PFSK-1 (cell line): ENCODE data around the gene HS3ST4.

ENCODE experiments used
- FOXP2 ChIP-seq: optimal IDR thresholded peaks from 2 replicates; pipeline ENCODE3; 2011; ENCODE audit warnings: borderline replicate concordance, control low read depth, inconsistent platforms; ENCODE audit not compliant: insufficient read depth; ENCODE audit errors: extremely low read length, extremely low read depth
- POLR2AphosphoS5 ChIP-seq: IDR thresholded peaks from 2 replicates; pipeline ENCODE4 v1.6.1; 2012; ENCODE audit warnings: low read depth, mild to moderate bottlenecking, control low read depth, low read length, moderate library complexity
- SIN3A ChIP-seq: IDR thresholded peaks from 2 replicates; pipeline ENCODE4 v1.6.1; 2012; ENCODE audit warnings: mild to moderate bottlenecking, low read length, moderate library complexity, borderline replicate concordance; ENCODE audit not compliant: insufficient read depth
- TAF1 ChIP-seq: IDR thresholded peaks from 2 replicates; pipeline ENCODE4 v1.6.1; 2012; ENCODE audit warnings: low read length, control low read depth, borderline replicate concordance; ENCODE audit not compliant: insufficient read depth
- TF ChIP-seq, protein P1 (sequence below), 2 experiments: IDR thresholded peaks; 2 replicates each; pipeline versions ENCODE4 v1.6.1 to v1.8.0; 2011 to 2012; ENCODE audit warnings: low read depth in 2 of 2, low read length in 2 of 2, control low read depth in 1 of 2, inconsistent platforms in 1 of 2, mild to moderate bottlenecking in 1 of 2, moderate library complexity in 1 of 2; ENCODE audit not compliant: insufficient read depth in 1 of 2

HS3ST4 gene

DNA sequence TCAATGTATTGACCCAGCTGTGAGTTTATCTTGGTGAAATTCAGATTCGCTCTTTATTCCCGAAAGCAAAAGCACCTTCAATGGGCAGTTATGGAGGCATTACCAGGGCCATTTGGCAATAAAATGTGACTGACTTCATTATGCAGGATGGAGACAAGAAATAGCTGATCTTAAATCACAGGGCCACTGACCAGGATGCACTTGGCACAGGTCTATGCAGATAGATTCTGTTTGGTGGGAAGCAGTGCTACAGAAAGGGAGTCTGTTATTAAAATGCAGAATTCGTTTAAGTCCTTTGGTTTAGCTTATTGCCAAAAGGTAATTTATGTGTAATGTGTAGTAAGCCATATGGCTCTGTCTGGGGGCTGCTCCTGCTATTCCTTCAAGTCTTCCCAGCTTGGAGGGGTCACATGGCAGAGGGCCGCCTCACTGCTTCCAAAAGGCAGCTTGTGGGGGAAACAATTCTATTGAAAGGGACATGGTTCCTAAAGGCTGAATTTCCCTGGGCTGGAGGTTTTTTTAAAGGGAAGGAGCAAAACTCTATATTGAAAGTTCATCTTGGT lies 239.8 kb downstream of the HS3ST4 start:
- TF ChIP-seq FOXP2 = no peak
- no peak for TF ChIP-seq POLR2AphosphoS5
- TF ChIP-seq SIN3A = no peak
- TF ChIP-seq, protein P1, sequence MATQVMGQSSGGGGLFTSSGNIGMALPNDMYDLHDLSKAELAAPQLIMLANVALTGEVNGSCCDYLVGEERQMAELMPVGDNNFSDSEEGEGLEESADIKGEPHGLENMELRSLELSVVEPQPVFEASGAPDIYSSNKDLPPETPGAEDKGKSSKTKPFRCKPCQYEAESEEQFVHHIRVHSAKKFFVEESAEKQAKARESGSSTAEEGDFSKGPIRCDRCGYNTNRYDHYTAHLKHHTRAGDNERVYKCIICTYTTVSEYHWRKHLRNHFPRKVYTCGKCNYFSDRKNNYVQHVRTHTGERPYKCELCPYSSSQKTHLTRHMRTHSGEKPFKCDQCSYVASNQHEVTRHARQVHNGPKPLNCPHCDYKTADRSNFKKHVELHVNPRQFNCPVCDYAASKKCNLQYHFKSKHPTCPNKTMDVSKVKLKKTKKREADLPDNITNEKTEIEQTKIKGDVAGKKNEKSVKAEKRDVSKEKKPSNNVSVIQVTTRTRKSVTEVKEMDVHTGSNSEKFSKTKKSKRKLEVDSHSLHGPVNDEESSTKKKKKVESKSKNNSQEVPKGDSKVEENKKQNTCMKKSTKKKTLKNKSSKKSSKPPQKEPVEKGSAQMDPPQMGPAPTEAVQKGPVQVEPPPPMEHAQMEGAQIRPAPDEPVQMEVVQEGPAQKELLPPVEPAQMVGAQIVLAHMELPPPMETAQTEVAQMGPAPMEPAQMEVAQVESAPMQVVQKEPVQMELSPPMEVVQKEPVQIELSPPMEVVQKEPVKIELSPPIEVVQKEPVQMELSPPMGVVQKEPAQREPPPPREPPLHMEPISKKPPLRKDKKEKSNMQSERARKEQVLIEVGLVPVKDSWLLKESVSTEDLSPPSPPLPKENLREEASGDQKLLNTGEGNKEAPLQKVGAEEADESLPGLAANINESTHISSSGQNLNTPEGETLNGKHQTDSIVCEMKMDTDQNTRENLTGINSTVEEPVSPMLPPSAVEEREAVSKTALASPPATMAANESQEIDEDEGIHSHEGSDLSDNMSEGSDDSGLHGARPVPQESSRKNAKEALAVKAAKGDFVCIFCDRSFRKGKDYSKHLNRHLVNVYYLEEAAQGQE (IDR thresholded peaks at IDR 0.05; ENCODE audit: insufficient read depth in 1 of 2, low read depth in 2 of 2, low read length in 2 of 2) = no peak
- TF ChIP-seq TAF1 = no peak

- TF ChIP-seq SIN3A = no peak
- TF ChIP-seq FOXP2 = no peak
Measured at GRCh38 chr16:25941800-25942499, 250.2 kb downstream of the HS3ST4 start.

DNA sequence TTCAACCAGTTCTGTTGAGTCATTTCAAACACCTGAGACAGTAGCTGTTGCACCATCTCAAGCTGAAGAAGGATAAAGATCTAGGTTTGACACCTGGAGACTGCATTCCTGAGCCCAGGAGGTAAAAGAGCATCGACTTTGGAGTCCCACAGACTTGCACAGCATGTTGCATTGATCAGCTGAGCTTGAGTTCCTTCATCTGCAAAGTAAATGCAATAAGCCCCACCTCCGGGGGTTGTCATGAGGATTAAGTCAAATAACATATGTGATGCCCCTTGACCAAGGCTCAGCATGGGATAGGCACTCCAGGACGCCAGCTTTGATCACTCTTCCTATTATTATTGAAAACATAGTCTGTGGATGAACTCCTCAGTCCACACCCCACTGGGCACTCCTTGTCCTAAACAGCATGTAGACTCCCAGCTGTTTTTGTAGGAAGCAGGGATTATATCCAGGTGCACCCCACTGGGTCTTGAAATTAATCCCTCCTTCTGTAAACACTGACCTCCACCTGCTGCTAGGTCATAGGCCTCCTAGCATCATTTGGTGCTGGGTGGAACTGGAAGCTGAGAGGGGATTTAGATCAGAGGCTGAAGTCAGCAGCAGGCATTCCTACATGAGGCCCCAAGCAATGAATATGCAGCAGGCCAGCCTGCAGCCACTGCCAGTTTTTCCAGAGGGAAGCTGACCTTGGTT lies 259.0 kb downstream of the HS3ST4 start:
- TF ChIP-seq, protein P1 (IDR thresholded peaks at IDR 0.05; ENCODE audit: insufficient read depth in 1 of 2, low read depth in 2 of 2, low read length in 2 of 2) = no peak
- TF ChIP-seq SIN3A = no peak
- TF ChIP-seq TAF1 = no peak
- TF ChIP-seq FOXP2 = no peak
- no peak for TF ChIP-seq POLR2AphosphoS5

GRCh38 chr16:25951999-25952398 lies 260.2 kb downstream of the HS3ST4 start:
- TF ChIP-seq, protein P1 (IDR thresholded peaks at IDR 0.05; ENCODE audit: insufficient read depth in 1 of 2, low read depth in 2 of 2, low read length in 2 of 2) = no peak
- TF ChIP-seq POLR2AphosphoS5 = no peak
- TF ChIP-seq FOXP2 = no peak
- no peak for TF ChIP-seq TAF1
- no peak for TF ChIP-seq SIN3A

GRCh38 chr16:25952983-25953382 lies 261.2 kb downstream of the HS3ST4 start:
- TF ChIP-seq TAF1 (no peak), SIN3A (no peak), POLR2AphosphoS5 (no peak), FOXP2 (no peak)
- TF ChIP-seq, protein P1 (IDR thresholded peaks at IDR 0.05; ENCODE audit: insufficient read depth in 1 of 2, low read depth in 2 of 2, low read length in 2 of 2) = no peak
